ENCODE results near the gene ECSCR.
"Not testable (repeated sequence)": the region's sequence is repeated elsewhere in the genome, so short reads cannot be mapped to it uniquely, and the experiment has no call there.

The ECSCR gene

DNA sequence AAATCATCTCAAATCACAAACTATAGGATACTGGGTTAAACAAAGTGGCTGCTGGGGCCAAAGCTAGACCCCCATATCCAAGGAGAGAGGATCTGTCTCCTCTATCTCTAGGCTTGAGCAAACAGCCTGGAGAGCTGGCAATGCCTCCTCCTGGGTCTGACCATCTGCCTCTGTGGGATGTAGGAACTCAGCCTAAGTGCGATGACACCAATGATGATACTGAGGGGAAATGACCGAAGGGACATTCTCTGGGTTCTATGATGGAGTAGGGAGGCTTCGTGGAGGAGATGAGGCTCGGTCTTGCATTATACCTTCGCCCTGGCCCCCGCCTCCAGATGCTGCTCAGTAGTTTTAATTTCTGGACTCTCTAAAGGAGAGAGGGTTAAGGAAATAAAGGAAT is 49.4 kb downstream of the ECSCR start (continued):
- no peak for TF ChIP-seq ZNF70 (CRISPR knock-in tag; IDR thresholded peaks at IDR 0.05)
- no peak for TF ChIP-seq ZNF565 (CRISPR knock-in tag; conservative IDR thresholded peaks at IDR 0.05; ENCODE audit: low read depth)
- no peak for TF ChIP-seq ESRRG (CRISPR knock-in tag; IDR thresholded peaks at IDR 0.05)

DNA sequence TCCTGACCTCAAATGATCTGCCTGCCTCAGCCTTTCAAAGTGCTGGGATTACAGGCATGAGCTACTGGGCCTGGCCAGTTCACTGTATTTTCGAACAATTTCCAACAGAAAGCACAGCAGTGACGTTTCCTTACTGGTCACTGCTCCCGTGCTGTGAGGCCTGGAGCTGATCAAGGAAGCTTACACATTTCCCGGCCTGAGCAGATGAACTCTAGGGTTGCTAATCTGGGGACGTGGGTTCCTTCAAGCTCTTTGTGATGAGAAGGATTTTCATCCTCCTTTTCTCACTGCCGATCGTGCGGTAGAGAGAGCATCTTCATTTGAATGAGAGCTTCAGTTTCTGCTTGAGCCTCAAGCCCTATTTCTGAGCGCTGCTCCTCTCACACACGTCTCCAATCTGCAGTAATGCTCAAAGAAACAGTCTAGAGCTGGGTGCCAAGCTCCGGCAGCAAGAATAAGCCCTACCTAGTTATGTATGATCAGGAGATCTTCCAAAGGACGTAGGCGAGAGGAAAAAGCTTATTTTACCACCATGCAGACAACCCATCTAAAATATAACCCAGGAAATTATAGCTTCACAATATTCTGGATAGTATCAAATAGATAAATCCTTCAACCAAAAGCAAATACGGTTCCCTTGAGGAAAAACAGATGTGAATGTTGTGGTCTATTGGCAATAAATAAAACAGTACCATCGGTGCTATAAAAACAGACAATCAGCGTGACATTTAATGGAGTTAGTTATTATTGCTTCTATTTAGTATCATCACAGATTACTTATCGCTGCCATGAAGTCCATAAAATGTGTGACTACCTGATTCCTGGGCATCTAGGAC is 51.3 kb downstream of the ECSCR start:
- ATAC-seq: no peak; the same call in 2 of the 3 replicates
- TF ChIP-seq BACH2 (CRISPR knock-in tag; IDR thresholded peaks at IDR 0.05; ENCODE audit: borderline replicate concordance) (no peak), TOX (CRISPR knock-in tag; IDR thresholded peaks at IDR 0.05; ENCODE audit: borderline replicate concordance) (0 out of 2 replicates have a peak, but pooled peaks have one; percentile 38), SNAI2 (CRISPR knock-in tag; IDR thresholded peaks at IDR 0.05) (no peak), TCF4 (CRISPR knock-in tag; IDR thresholded peaks at IDR 0.05; ENCODE audit: borderline replicate concordance) (peak; percentile 49), ESRRG (CRISPR knock-in tag; IDR thresholded peaks at IDR 0.05) (no peak)

DNA sequence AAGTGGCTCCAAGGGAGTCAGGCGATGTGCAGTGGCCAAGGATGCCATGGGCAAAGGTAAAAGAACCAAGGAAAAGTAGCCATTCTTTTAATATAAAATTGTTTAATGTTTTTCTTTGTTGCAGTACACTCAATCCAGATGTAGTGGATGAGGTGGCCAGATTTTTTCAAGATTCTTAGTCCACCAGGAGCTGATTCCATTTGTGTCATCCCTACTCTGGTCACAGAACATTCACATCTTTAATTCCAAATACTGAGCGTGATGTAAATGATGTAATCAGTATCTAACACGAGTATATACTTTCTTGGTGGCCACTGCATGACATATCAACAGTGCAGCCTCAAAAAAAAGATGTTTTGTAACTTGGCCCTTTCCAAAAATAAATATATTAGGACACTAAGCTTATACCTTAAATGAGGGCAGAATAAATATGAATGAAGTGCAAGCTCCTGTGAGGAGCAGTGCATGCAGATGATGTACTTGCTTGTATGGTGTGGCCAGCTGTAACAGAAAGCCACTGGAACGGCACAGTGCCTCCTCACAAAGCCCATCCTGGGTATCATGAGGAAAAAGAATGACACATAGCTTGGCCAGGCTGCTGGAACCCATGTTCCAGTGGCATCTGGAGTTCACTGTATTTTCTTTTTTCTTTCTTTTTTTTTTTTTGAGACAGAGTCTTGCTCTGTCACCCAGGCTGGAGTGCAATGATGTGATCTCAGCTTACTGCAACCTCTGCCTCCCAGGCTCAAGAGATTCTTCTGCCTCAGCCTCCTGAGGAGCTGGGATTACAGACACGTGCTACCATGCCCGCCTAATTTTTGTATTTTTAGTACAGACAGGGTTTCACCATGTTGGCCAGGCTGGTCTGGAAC is 52.2 kb downstream of the ECSCR start:
- ATAC-seq: no peak
- TF ChIP-seq, protein P1, sequence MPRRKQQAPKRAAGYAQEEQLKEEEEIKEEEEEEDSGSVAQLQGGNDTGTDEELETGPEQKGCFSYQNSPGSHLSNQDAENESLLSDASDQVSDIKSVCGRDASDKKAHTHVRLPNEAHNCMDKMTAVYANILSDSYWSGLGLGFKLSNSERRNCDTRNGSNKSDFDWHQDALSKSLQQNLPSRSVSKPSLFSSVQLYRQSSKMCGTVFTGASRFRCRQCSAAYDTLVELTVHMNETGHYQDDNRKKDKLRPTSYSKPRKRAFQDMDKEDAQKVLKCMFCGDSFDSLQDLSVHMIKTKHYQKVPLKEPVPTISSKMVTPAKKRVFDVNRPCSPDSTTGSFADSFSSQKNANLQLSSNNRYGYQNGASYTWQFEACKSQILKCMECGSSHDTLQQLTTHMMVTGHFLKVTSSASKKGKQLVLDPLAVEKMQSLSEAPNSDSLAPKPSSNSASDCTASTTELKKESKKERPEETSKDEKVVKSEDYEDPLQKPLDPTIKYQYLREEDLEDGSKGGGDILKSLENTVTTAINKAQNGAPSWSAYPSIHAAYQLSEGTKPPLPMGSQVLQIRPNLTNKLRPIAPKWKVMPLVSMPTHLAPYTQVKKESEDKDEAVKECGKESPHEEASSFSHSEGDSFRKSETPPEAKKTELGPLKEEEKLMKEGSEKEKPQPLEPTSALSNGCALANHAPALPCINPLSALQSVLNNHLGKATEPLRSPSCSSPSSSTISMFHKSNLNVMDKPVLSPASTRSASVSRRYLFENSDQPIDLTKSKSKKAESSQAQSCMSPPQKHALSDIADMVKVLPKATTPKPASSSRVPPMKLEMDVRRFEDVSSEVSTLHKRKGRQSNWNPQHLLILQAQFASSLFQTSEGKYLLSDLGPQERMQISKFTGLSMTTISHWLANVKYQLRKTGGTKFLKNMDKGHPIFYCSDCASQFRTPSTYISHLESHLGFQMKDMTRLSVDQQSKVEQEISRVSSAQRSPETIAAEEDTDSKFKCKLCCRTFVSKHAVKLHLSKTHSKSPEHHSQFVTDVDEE (CRISPR knock-in tag; IDR thresholded peaks at IDR 0.05): no peak
- TF ChIP-seq OSR1 (CRISPR knock-in tag; IDR thresholded peaks at IDR 0.05) (no peak), ZFP30 (CRISPR knock-in tag; IDR thresholded peaks at IDR 0.05) (no peak), ZNF565 (CRISPR knock-in tag; conservative IDR thresholded peaks at IDR 0.05; ENCODE audit: low read depth) (no peak), SNAI2 (CRISPR knock-in tag; IDR thresholded peaks at IDR 0.05) (no peak)

DNA sequence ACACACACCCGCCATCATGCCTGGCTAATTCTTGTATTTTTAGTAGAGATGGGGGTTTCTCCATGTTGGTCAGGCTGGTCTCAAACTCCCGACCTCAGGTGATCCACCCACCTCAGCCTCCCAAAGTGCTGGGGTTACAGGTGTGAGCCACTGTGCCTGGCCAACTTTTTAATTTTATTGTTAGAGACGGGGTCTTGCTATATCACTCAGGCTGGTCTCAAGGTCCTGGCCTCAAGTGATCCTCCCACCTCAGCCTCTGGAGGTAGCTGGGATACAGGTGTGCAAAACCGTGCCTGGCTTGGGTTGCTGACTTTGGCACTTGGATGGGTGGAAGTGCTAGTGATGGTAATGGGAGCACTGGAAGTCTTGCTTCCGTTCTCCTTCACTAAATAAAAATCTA is 53.4 kb downstream of the ECSCR start:
- ATAC-seq: not testable (repeated sequence)

DNA sequence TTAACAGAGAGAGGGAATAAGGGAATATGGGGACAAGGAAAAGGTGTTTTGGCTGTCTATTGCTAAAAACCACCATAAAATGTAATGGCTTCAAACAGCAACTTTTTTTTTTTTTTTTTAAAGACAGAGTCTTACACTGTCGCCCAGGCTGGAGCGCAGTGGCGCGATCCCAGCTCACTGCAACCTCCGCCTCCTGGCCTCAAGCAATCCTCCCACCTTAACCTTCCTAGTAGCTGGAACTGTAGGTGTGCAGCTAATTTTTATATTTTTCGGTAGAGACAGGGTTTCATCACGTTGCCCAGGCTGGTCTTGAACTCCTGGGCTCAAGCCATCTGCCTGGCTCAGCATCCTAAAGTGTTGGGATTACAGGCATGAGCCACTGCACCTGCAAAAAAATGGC is 54.4 kb downstream of the ECSCR start:
- no peak for ATAC-seq
- TF ChIP-seq ZFP3 (CRISPR knock-in tag; IDR thresholded peaks at IDR 0.05) (no peak), SNAI2 (CRISPR knock-in tag; IDR thresholded peaks at IDR 0.05) (no peak), ARNTL (CRISPR knock-in tag; IDR thresholded peaks at IDR 0.05; ENCODE audit: borderline replicate concordance, low read depth) (no peak), TCF4 (CRISPR knock-in tag; IDR thresholded peaks at IDR 0.05; ENCODE audit: borderline replicate concordance) (no peak), TOX (CRISPR knock-in tag; IDR thresholded peaks at IDR 0.05; ENCODE audit: borderline replicate concordance) (no peak), RARB (CRISPR knock-in tag; IDR thresholded peaks at IDR 0.05) (no peak), GLIS3 (CRISPR knock-in tag; IDR thresholded peaks at IDR 0.05) (no peak), ZNF8 (CRISPR knock-in tag; IDR thresholded peaks at IDR 0.05) (no peak), BACH2 (CRISPR knock-in tag; IDR thresholded peaks at IDR 0.05; ENCODE audit: borderline replicate concordance) (no peak), ZC3H10 (CRISPR knock-in tag; IDR thresholded peaks at IDR 0.05) (no peak), ZFP30 (CRISPR knock-in tag; IDR thresholded peaks at IDR 0.05) (no peak), ZNF70 (CRISPR knock-in tag; IDR thresholded peaks at IDR 0.05) (no peak), ZNF565 (CRISPR knock-in tag; conservative IDR thresholded peaks at IDR 0.05; ENCODE audit: low read depth) (no peak)
- TF ChIP-seq, protein P2, sequence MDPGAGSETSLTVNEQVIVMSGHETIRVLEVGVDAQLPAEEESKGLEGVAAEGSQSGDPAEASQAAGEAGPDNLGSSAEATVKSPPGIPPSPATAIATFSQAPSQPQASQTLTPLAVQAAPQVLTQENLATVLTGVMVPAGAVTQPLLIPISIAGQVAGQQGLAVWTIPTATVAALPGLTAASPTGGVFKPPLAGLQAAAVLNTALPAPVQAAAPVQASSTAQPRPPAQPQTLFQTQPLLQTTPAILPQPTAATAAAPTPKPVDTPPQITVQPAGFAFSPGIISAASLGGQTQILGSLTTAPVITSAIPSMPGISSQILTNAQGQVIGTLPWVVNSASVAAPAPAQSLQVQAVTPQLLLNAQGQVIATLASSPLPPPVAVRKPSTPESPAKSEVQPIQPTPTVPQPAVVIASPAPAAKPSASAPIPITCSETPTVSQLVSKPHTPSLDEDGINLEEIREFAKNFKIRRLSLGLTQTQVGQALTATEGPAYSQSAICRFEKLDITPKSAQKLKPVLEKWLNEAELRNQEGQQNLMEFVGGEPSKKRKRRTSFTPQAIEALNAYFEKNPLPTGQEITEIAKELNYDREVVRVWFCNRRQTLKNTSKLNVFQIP (CRISPR knock-in tag; IDR thresholded peaks at IDR 0.05; ENCODE audit: borderline replicate concordance, low read depth): no peak
- TF ChIP-seq, protein P3, sequence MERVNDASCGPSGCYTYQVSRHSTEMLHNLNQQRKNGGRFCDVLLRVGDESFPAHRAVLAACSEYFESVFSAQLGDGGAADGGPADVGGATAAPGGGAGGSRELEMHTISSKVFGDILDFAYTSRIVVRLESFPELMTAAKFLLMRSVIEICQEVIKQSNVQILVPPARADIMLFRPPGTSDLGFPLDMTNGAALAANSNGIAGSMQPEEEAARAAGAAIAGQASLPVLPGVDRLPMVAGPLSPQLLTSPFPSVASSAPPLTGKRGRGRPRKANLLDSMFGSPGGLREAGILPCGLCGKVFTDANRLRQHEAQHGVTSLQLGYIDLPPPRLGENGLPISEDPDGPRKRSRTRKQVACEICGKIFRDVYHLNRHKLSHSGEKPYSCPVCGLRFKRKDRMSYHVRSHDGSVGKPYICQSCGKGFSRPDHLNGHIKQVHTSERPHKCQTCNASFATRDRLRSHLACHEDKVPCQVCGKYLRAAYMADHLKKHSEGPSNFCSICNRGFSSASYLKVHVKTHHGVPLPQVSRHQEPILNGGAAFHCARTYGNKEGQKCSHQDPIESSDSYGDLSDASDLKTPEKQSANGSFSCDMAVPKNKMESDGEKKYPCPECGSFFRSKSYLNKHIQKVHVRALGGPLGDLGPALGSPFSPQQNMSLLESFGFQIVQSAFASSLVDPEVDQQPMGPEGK (CRISPR knock-in tag; IDR thresholded peaks at IDR 0.05; ENCODE audit: borderline replicate concordance): no peak
- TF ChIP-seq, protein P4, sequence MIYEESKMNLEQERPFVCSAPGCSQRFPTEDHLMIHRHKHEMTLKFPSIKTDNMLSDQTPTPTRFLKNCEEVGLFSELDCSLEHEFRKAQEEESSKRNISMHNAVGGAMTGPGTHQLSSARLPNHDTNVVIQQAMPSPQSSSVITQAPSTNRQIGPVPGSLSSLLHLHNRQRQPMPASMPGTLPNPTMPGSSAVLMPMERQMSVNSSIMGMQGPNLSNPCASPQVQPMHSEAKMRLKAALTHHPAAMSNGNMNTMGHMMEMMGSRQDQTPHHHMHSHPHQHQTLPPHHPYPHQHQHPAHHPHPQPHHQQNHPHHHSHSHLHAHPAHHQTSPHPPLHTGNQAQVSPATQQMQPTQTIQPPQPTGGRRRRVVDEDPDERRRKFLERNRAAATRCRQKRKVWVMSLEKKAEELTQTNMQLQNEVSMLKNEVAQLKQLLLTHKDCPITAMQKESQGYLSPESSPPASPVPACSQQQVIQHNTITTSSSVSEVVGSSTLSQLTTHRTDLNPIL (CRISPR knock-in tag; IDR thresholded peaks at IDR 0.05; ENCODE audit: low read depth): no peak
- TF ChIP-seq, protein P1 (CRISPR knock-in tag; IDR thresholded peaks at IDR 0.05): no peak
